Heart right ventricle (tissue), 16 donors: Measurements from ENCODE around the gene CHSY1. TPM values are rescaled to one million over a fixed set of nuclear protein-coding genes. Genes with fewer than 3 reads are reported as not detected.
A peak's percentile ranks its signal among the peaks of the same experiment; 100 is the strongest.

Experiments
- ATAC-seq, 8 donors: fragments of 200-7000 bp; cut with Tn5 transposase; one replicate each; pipeline ENCODE4 v1.9.1; 2020; ENCODE audit warnings: mild to moderate bottlenecking in 8 of 8, moderate library complexity in 8 of 8, moderate number of reproducible peaks in 1 of 8
- DNase-seq, 2 donors: peaks; one replicate each; pipeline ENCODE4 v3.0.0-alpha.2; 2020
- H3K27ac ChIP-seq, 10 donors: fragments of 200-600 bp; sonication (generic) in 2 of 10; one replicate each; pipeline versions ENCODE4 v1.5.0 to v1.8.0; 2020 to 2022; ENCODE audit warnings: mild to moderate bottlenecking in 3 of 10
- H3K27me3 ChIP-seq, 7 donors: fragments of 200-600 bp; one replicate each; pipeline ENCODE4 v1.8.0; 2021 to 2022; ENCODE audit warnings: mild to moderate bottlenecking in 2 of 7
- H3K36me3 ChIP-seq, 9 donors: fragments of 200-600 bp; sonication (generic) in 1 of 9; one replicate each; pipeline versions ENCODE4 v1.5.0 to v1.8.0; 2020 to 2022; ENCODE audit warnings: mild to moderate bottlenecking in 2 of 9
- H3K4me1 ChIP-seq, 9 donors: fragments of 200-600 bp; sonication (generic) in 1 of 9; one replicate each; pipeline versions ENCODE4 v1.5.0 to v1.8.0; 2020 to 2022; ENCODE audit warnings: mild to moderate bottlenecking in 4 of 9
- H3K4me3 ChIP-seq, 10 donors: fragments of 200-600 bp; sonication (generic) in 2 of 10; one replicate each; pipeline versions ENCODE4 v1.5.0 to v1.8.0; 2020 to 2022; ENCODE audit warnings: mild to moderate bottlenecking in 7 of 10, moderate library complexity in 2 of 10
- H3K9me3 ChIP-seq, 11 donors: fragments of 200-600 bp in 10 of 11; sonication (generic) in 2 of 11; one replicate each; pipeline versions ENCODE4 v1.5.0 to v1.8.0; 2013 to 2022; ENCODE audit warnings: mild to moderate bottlenecking in 2 of 11, control low read depth in 1 of 11, moderate library complexity in 1 of 11
- CTCF ChIP-seq, 9 donors: fragments of 200-600 bp; sonication (generic) in 2 of 9; IDR thresholded peaks; one replicate each; pipeline versions ENCODE4 v1.5.0 to v1.8.0; 2021 to 2022; ENCODE audit warnings: antibody characterized with exemption in 9 of 9, mild to moderate bottlenecking in 5 of 9, moderate library complexity in 1 of 9
- WGBS, 2 donors: extraction: QIAGEN DNeasy Blood & Tissue Kit; methylation state at CpG; one replicate each; pipeline ENCODE4 v1.1.7; 2013; ENCODE audit warnings: inconsistent platforms in 1 of 2; 5-methylcytosine and 5-hydroxymethylcytosine counted together
- intact Hi-C, 10 donors: fragments of 100-400 bp; cut with DNase I; formaldehyde crosslinking; loops; one replicate each; pipeline versions ENCODE4 v1.11.1 to v1.14.2; 2022
- polyA plus RNA-seq, 2 donors: library from polyadenylated mRNA; stranded (reverse); fragments of 200-250 nt; gene quantifications; one replicate each; pipeline ENCODE4 v1.2.3, GENCODE V29; 2013
- total RNA-seq, 10 donors: library from RNA; stranded (reverse); fragmentation: NEBNext Ultra II Directional in 3 of 10; extraction: Animal tissue kit (Norgen Biotek cat#: 25700) in 3 of 10; gene quantifications; one replicate each; pipeline versions ENCODE4 v1.2.1 to v1.2.4, GENCODE V29; 2021 to 2023
- donor health status: Arrhythmogenic right ventricular cardiomyopathy.
- donor health status: ischemic (EF 13 %, LVEDD 7.1; RV severe dilation, severe dysfunction).
- donor health status: healthy with polysubstance abuse.
- donor health status: DM: no; HTN: yes; CAD: no.
- donor health status: DM: no; HTN: no; CAD: no.
- donor health status: ischemic (EF 25% LVEDD 6.9; RV normal size, moderate dysfunction).
- donor health status: ischemic (EF 25% LVEDD 5.7; RV mildly dilated, moderate dysfunction).
- donor health status: healthy.
- donor health status: DM: yes; HTN: yes; CAD: no.
- donor health status: Ischemic cardiomyopathy.
- donor health status: ischemic (EF 35%, LVEDD 5.7; RV mildly dilated, moderate dysfunction).
- donor health status: nonischemic (EF 11% LVEDD 7.7; RV severe dilation, severe dysfunction).
- donor health status: DM: yes; HTN: yes; CAD: no.
- donor health status: PGD.
- donor health status: ischemic (EF 29% LVEDD 5.4; RV normal size, mild dysfunction).
- donor health status: nonischemic (EF 23%, LVEDD 6.1; RV moderate dilation, normal function).

The CHSY1 gene
- total and polyA plus RNA-seq, 12 donors: 6.9 to 35.1 (median 14.6) TPM

GRCh38 chr15:101170568-101171350 is 81.1 kb downstream of the CHSY1 start:
- Histone ChIP-seq H3K4me1 (peaks cover 9 to 89% (median 33%) of the 10 kb centered on the region in 9 donors), H3K9me3 (peaks cover 0 to 15% (median 9%) of the 10 kb centered on the region in 11 donors), H3K27ac (peak overlapping the region in 6 of 10 donors; percentile 19 to 96 (median 74)), H3K27me3 (no peaks in the 10 kb centered on the region), H3K36me3 (peaks cover 0 to 19% (median 0%) of the 10 kb centered on the region in 9 donors), H3K4me3 (no peak overlapping the region)
- intact Hi-C loops: no loop called here
- ATAC-seq: peak in 1 of 8 donors; percentile 58
- TF ChIP-seq CTCF (IDR thresholded peaks at IDR 0.05): no peak
- 83 to 86% methylated on average over 20 of the region's 20 CpGs for WGBS, 2 donors
- DNase-seq: no peak

GRCh38 chr15:101169495-101170071 is 82.3 kb downstream of the CHSY1 start:
- intact Hi-C loops: loop anchor here in 2 of 10 donors (5.0 kb wide), 2 partner anchors 42 to 83 kb away; partner anchors contain the start of gene CHSY1 (in 2 of the 2)
- H3K27ac ChIP-seq: peak overlapping the region in 8 of 10 donors; percentile 30 to 96 (median 89)
- no peak for ATAC-seq

GRCh38 chr15:101168898-101169494 is 82.9 kb downstream of the CHSY1 start:
- intact Hi-C loops: loop anchor here in 2 of 10 donors (5.0 kb wide), 2 partner anchors 42 to 83 kb away; partner anchors contain the start of gene CHSY1 (in 2 of the 2)
- no peak for TF ChIP-seq CTCF (IDR thresholded peaks at IDR 0.05)
- H3K27me3 ChIP-seq: no peaks in the 10 kb centered on the region
- peaks cover 0 to 1% (median 0%) of the 10 kb centered on the region in 9 donors for H3K36me3 ChIP-seq
- DNase-seq (no peak), ATAC-seq (no peak)
- H3K9me3 ChIP-seq: peaks cover 0 to 33% (median 23%) of the 10 kb centered on the region in 11 donors
- peak overlapping the region in 2 of 10 donors; percentile 18 for H3K4me3 ChIP-seq
- H3K27ac ChIP-seq: peak overlapping the region; percentile 60 to 96 (median 86)
- peaks cover 9 to 71% (median 27%) of the 10 kb centered on the region in 9 donors for H3K4me1 ChIP-seq
- 86 to 95% methylated on average over 6 of the region's 6 CpGs for WGBS, 2 donors

More at GRCh38 chr15:101169495-101170071, 82.3 kb downstream of the CHSY1 start:
- H3K4me3 ChIP-seq: no peak overlapping the region
- H3K4me1 ChIP-seq: peaks cover 9 to 77% (median 27%) of the 10 kb centered on the region in 9 donors
- peaks cover 0 to 7% (median 0%) of the 10 kb centered on the region in 9 donors for H3K36me3 ChIP-seq
- DNase-seq: no peak
- WGBS, 2 donors: 88% methylated on average over 19 of the region's 19 CpGs
- no peak for TF ChIP-seq CTCF (IDR thresholded peaks at IDR 0.05)
- H3K9me3 ChIP-seq: peaks cover 0 to 27% (median 19%) of the 10 kb centered on the region in 11 donors
- H3K27me3 ChIP-seq: no peaks in the 10 kb centered on the region

GRCh38 chr15:101168463-101168824 is 83.4 kb downstream of the CHSY1 start:
- peak in 1 of 2 donors; percentile 55 for DNase-seq
- Histone ChIP-seq H3K27ac (peak overlapping the region; percentile 60 to 96 (median 86)), H3K9me3 (peaks cover 0 to 35% (median 25%) of the 10 kb centered on the region in 11 donors), H3K4me1 (peaks cover 9 to 68% (median 29%) of the 10 kb centered on the region in 9 donors), H3K27me3 (no peaks in the 10 kb centered on the region), H3K36me3 (no peaks in the 10 kb centered on the region), H3K4me3 (peak overlapping the region in 3 of 10 donors; percentile 10 to 18 (median 18))
- WGBS, 2 donors: 19 to 40% methylated on average over 1 of the region's 1 CpG
- intact Hi-C loops: loop anchor here in 2 of 10 donors (5.0 kb wide), 2 partner anchors 41 to 84 kb away; partner anchors contain the start of gene CHSY1 (in 2 of the 2)
- peak; percentile 18 to 50 (median 29) for ATAC-seq
- no peak for TF ChIP-seq CTCF (IDR thresholded peaks at IDR 0.05)
